HepG2 (cell line): ENCODE data around the gene STMN3. TPM values are rescaled to one million over a fixed set of nuclear protein-coding genes. Genes with fewer than 3 reads are reported as not detected.
A peak's percentile ranks its signal among the peaks of the same experiment; 100 is the strongest.

Experiments used
- ATF5 ChIP-seq: sonication (generic); formaldehyde crosslinking; IDR thresholded peaks from 2 replicates; pipeline ENCODE4 v1.4.0; 2020; ENCODE audit warnings: mild to moderate bottlenecking, low read depth, missing genetic modification reagents
- ERF ChIP-seq: IDR thresholded peaks from 2 replicates; pipeline ENCODE4 v1.6.1; 2018; ENCODE audit warnings: missing biosample characterization, missing genetic modification reagents
- ETV5 ChIP-seq: IDR thresholded peaks from 2 replicates; pipeline ENCODE4 v1.6.1; 2018; ENCODE audit warnings: missing biosample characterization, missing genetic modification reagents, inconsistent platforms, borderline replicate concordance
- FIP1L1 ChIP-seq: fragments of 200-400 bp; formaldehyde crosslinking; IDR thresholded peaks from 2 replicates; pipeline ENCODE4 v1.6.1; 2018; ENCODE audit warnings: low read depth, mild to moderate bottlenecking, low read length, moderate library complexity, borderline replicate concordance; ENCODE audit not compliant: insufficient read depth
- KDM6A ChIP-seq: IDR thresholded peaks from 2 replicates; pipeline ENCODE4 v1.6.1; 2016; ENCODE audit warnings: low read depth
- KLF12 ChIP-seq: sonication (generic); formaldehyde crosslinking; IDR thresholded peaks from 2 replicates; pipeline ENCODE4 v1.4.0; 2020; ENCODE audit warnings: missing genetic modification reagents, borderline replicate concordance
- MAX ChIP-seq: IDR thresholded peaks from 2 replicates; pipeline ENCODE4 v1.6.1; 2012; ENCODE audit warnings: inconsistent platforms
- MLLT10 ChIP-seq: sonication (generic); formaldehyde crosslinking; IDR thresholded peaks from 2 replicates; pipeline ENCODE4 v1.4.0; 2020; ENCODE audit warnings: missing genetic modification reagents
- MYC ChIP-seq: sonication (generic); formaldehyde crosslinking; IDR thresholded peaks from 2 replicates; pipeline ENCODE4 v1.9.0; 2021; ENCODE audit warnings: missing genetic modification reagents, borderline replicate concordance
- REPIN1 ChIP-seq: sonication (generic); formaldehyde crosslinking; IDR thresholded peaks from 2 replicates; pipeline ENCODE4 v1.8.0; 2022; ENCODE audit warnings: missing genetic modification reagents, low read depth, mild to moderate bottlenecking, borderline replicate concordance
- SMAD9 ChIP-seq: sonication (generic); formaldehyde crosslinking; IDR thresholded peaks from 2 replicates; pipeline ENCODE4 v1.5.1; 2020; ENCODE audit warnings: mild to moderate bottlenecking, missing genetic modification reagents
- THRA ChIP-seq: sonication (generic); formaldehyde crosslinking; IDR thresholded peaks from 2 replicates; pipeline ENCODE4 v1.4.0; 2020; ENCODE audit warnings: missing genetic modification reagents, borderline replicate concordance
- ZBTB37 ChIP-seq: sonication (generic); formaldehyde crosslinking; IDR thresholded peaks from 2 replicates; pipeline ENCODE4 v1.4.0; 2020; ENCODE audit warnings: mild to moderate bottlenecking, missing genetic modification reagents
- ZNF138 ChIP-seq: sonication (generic); formaldehyde crosslinking; IDR thresholded peaks from 2 replicates; pipeline ENCODE4 v1.5.0; 2020; ENCODE audit warnings: mild to moderate bottlenecking, low read depth, missing genetic modification reagents
- ZNF407 ChIP-seq: sonication (generic); formaldehyde crosslinking; IDR thresholded peaks from one replicate; pipeline ENCODE4 v1.5.1; 2020; ENCODE audit warnings: mild to moderate bottlenecking, missing genetic modification reagents; ENCODE audit errors: not compliant biosample characterization
- ZNF414 ChIP-seq: sonication (generic); formaldehyde crosslinking; IDR thresholded peaks from 2 replicates; pipeline ENCODE4 v1.5.0; 2020; ENCODE audit warnings: missing genetic modification reagents
- ZNF572 ChIP-seq: sonication (generic); formaldehyde crosslinking; IDR thresholded peaks from 2 replicates; pipeline ENCODE4 v1.5.1; 2020; ENCODE audit warnings: mild to moderate bottlenecking, missing genetic modification reagents
- polyA plus RNA-seq, 8 experiments: library from polyadenylated mRNA; depleted of rRNA in 3 of 8; stranded (reverse) in 7 of 8; unstranded in 1 of 8; fragments of >200 nt; fragmentation: Illumina TruSeq in 4 of 8; extraction: Trizol in 4 of 8; gene quantifications; 2 replicates each; pipeline versions ENCODE4 v1.2.1 to v1.2.3, GENCODE V29; 2011 to 2016; ENCODE audit warnings: low read depth in 4 of 8, missing spikeins in 1 of 8, mixed read lengths in 1 of 8; ENCODE audit not compliant: insufficient read depth in 1 of 8
- total RNA-seq, 5 experiments: library from RNA; depleted of rRNA; stranded (reverse); fragments of >200 nt; fragmentation: Illumina TruSeq; extraction: Trizol; gene quantifications; 2 replicates each; pipeline ENCODE4 v1.2.3, GENCODE V29; 2016; ENCODE audit warnings: low read depth in 1 of 5

The STMN3 gene
- total and polyA plus RNA-seq, 2 of the 13 experiments (the other 11 are each of a cell fraction or from before 2014, with no cell fraction given) = 21.0 to 48.3 TPM

- TF ChIP-seq ZNF407 (no peak), MYC (CRISPR knock-in tag) (no peak), SMAD9 (CRISPR knock-in tag) (no peak), KDM6A (CRISPR knock-in tag) (no peak), MLLT10 (CRISPR knock-in tag) (no peak), KLF12 (CRISPR knock-in tag) (no peak), REPIN1 (no peak), ZNF414 (CRISPR knock-in tag) (no peak), ZBTB37 (CRISPR knock-in tag) (no peak), ATF5 (CRISPR knock-in tag) (no peak), ZNF572 (CRISPR knock-in tag) (no peak), FIP1L1 (no peak), THRA (CRISPR knock-in tag) (no peak; the same call in 1 of the 2 replicates), ERF (0 out of 2 replicates have a peak, but pooled peaks have one; percentile 20), MAX (0 out of 2 replicates have a peak, but pooled peaks have one; percentile 22), ETV5 (CRISPR knock-in tag) (no peak), ZNF138 (CRISPR knock-in tag) (0 out of 2 replicates have a peak, but pooled peaks have one; percentile 8)
Observed at GRCh38 chr20:63624486-63624885, 28.7 kb downstream of the STMN3 start (continued).
